Thymus (tissue), 11 donors: ENCODE measurements around the gene SREK1IP1. TPM values are rescaled to one million over a fixed set of nuclear protein-coding genes. Genes with fewer than 3 reads are reported as not detected.

ENCODE experiments used
- DNase-seq, 9 donors: peaks; one replicate each; pipeline ENCODE4 v3.0.0-alpha.2; 2013; ENCODE audit warnings: low spot score in 9 of 9, low read depth in 6 of 9, missing footprints in 1 of 9
- H3K27ac ChIP-seq, 2 donors: one replicate each; pipeline ENCODE4 v1.5.1; 2013; ENCODE audit warnings: control low read depth in 1 of 2, low read depth in 1 of 2, low read length in 1 of 2, mild to moderate bottlenecking in 1 of 2, moderate library complexity in 1 of 2
- H3K27me3 ChIP-seq, 2 donors: one replicate each; pipeline ENCODE4 v1.5.1; 2013; ENCODE audit warnings: low read length in 1 of 2; ENCODE audit not compliant: control insufficient read depth in 2 of 2, insufficient read depth in 1 of 2
- H3K36me3 ChIP-seq, 2 donors: one replicate each; pipeline ENCODE4 v1.5.1; 2013; ENCODE audit warnings: low read length in 1 of 2, mild to moderate bottlenecking in 1 of 2, moderate library complexity in 1 of 2; ENCODE audit not compliant: control insufficient read depth in 2 of 2, insufficient read depth in 2 of 2
- H3K4me1 ChIP-seq, 2 donors: one replicate each; pipeline ENCODE4 v1.5.1; 2013; ENCODE audit warnings: low read length in 2 of 2; ENCODE audit not compliant: control insufficient read depth in 2 of 2, insufficient read depth in 2 of 2
- H3K4me3 ChIP-seq, 2 donors: one replicate each; pipeline ENCODE4 v1.5.1; 2013; ENCODE audit warnings: low read length in 2 of 2, control low read depth in 1 of 2, mild to moderate bottlenecking in 1 of 2
- H3K9me3 ChIP-seq, 2 donors: one replicate each; pipeline ENCODE4 v1.5.1; 2013; ENCODE audit warnings: low read length in 1 of 2, mild to moderate bottlenecking in 1 of 2; ENCODE audit not compliant: control insufficient read depth in 2 of 2, insufficient read depth in 1 of 2
- WGBS: extraction: QIAGEN DNeasy Blood & Tissue Kit; methylation state at CpG from one replicate; pipeline ENCODE4 v1.1.7; 2013; 5-methylcytosine and 5-hydroxymethylcytosine counted together
- polyA plus RNA-seq: library from polyadenylated mRNA; stranded (reverse); fragments of 200-250 nt; gene quantifications from one replicate; pipeline ENCODE4 v1.2.3, GENCODE V29; 2013
- total RNA-seq: library from RNA; stranded (reverse); fragments of 120-200 nt; gene quantifications from one replicate; pipeline ENCODE4 v1.2.4, GENCODE V29; 2013
- donor health status: healthy.

SREK1IP1 gene
- total and polyA plus RNA-seq, 2 donors = 14.0 to 36.6 TPM

DNA sequence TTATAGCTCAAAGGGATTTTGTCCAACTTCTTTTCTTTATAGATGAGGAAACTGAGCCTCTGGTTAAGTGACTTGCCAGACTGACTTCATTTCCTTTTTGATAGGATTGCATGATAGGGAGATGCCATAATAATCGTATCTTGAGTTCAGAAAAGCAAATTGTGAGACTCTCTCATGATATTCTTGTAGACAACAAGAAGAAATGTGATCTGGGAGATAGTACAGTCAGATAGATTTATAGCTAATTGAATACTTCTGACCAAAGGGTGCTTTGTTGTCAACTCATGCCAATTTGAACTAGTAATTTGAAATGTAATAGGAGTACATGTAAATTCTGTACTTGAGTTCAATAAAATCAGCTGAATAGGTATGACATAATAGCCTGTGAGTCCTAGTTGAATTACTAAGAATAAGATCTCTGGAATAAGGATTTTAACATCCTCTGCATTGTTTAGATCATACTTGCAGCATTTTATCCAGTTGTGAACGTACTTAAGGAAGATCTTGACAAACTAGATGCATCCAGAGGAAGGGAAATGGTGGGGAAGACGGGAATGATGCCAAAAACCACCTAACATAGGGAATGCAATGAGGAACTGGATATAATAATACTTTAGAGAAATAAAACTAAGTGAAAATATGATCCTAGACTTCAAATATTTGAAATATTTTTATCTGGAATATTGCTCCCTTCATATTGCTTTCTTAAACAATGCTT is 25.7 kb upstream of the SREK1IP1 start:
- DNase-seq = no peak
- Histone ChIP-seq H3K4me3 (no peak overlapping the region), H3K36me3 (peaks cover 0 to 3% of the 10 kb centered on the region in 2 donors), H3K9me3 (no peaks in the 10 kb centered on the region), H3K27me3 (no peaks in the 10 kb centered on the region), H3K27ac (no peak overlapping the region), H3K4me1 (no peaks in the 10 kb centered on the region)
- WGBS = 90% methylated on average over 3 of the region's 3 CpGs

DNA sequence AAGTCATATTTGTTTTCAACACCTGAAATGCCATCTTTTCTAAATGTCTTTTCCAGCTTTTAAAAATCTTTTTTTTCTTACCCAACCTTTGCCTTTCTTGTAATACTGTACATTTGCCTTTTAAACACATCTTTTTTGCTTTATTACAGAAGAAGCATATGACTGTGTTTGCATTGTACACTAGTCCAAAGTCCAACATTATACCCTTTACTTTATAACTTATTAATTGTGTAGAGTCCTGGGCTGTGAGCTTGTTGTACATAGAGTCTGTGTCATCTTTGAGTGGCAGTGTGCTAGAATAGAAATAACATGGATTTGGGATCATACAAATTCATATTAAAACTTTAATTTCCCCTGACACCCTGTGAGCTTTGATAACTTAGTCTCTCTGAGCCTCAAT is 24.0 kb upstream of the SREK1IP1 start:
- DNase-seq = no peak
- Histone ChIP-seq H3K9me3 (no peaks in the 10 kb centered on the region), H3K27ac (no peak overlapping the region), H3K4me1 (no peaks in the 10 kb centered on the region), H3K36me3 (peaks cover 0 to 3% of the 10 kb centered on the region in 2 donors), H3K4me3 (no peak overlapping the region), H3K27me3 (no peaks in the 10 kb centered on the region)

- 92% methylated on average over 1 of the region's 1 CpG for WGBS
- Histone ChIP-seq H3K36me3 (peaks cover 3 to 7% of the 10 kb centered on the region in 2 donors), H3K4me1 (no peaks in the 10 kb centered on the region), H3K27ac (no peak overlapping the region), H3K4me3 (no peak overlapping the region), H3K9me3 (no peaks in the 10 kb centered on the region), H3K27me3 (no peaks in the 10 kb centered on the region)
- DNase-seq = no peak
These were observed 21.7 kb upstream of the SREK1IP1 start for GRCh38 chr5:64790210-64790609.

- Histone ChIP-seq H3K9me3 (no peaks in the 10 kb centered on the region), H3K36me3 (peaks cover 3 to 7% of the 10 kb centered on the region in 2 donors), H3K4me1 (no peaks in the 10 kb centered on the region), H3K4me3 (no peak overlapping the region), H3K27me3 (no peaks in the 10 kb centered on the region), H3K27ac (no peak overlapping the region)
- DNase-seq = no peak
- 95% methylated on average over 3 of the region's 3 CpGs for WGBS
These were observed 21.0 kb upstream of the SREK1IP1 start for GRCh38 chr5:64789457-64789856.

GRCh38 chr5:64788156-64788555 is 19.7 kb upstream of the SREK1IP1 start:
- Histone ChIP-seq H3K4me3 (no peak overlapping the region), H3K27ac (no peak overlapping the region), H3K27me3 (no peaks in the 10 kb centered on the region), H3K4me1 (no peaks in the 10 kb centered on the region), H3K9me3 (no peaks in the 10 kb centered on the region), H3K36me3 (peaks cover 3 to 7% of the 10 kb centered on the region in 2 donors)
- no peak for DNase-seq
- 97% methylated on average over 2 of the region's 2 CpGs for WGBS

- Histone ChIP-seq H3K36me3 (peaks cover 3 to 7% of the 10 kb centered on the region in 2 donors), H3K27ac (no peak overlapping the region), H3K4me1 (no peaks in the 10 kb centered on the region), H3K9me3 (no peaks in the 10 kb centered on the region), H3K27me3 (no peaks in the 10 kb centered on the region), H3K4me3 (no peak overlapping the region)
- DNase-seq = no peak
- WGBS = 98% methylated on average over 2 of the region's 2 CpGs
These were observed 17.9 kb upstream of the SREK1IP1 start for GRCh38 chr5:64786372-64786771.

- no peak overlapping the region for H3K27ac ChIP-seq
- no peak overlapping the region for H3K4me3 ChIP-seq
- H3K36me3 ChIP-seq = peaks cover 3 to 5% of the 10 kb centered on the region in 2 donors
- H3K4me1 ChIP-seq = no peaks in the 10 kb centered on the region
- WGBS = 12% methylated on average over 3 of the region's 3 CpGs
- H3K9me3 ChIP-seq = no peaks in the 10 kb centered on the region
- DNase-seq = peak; percentile 41 to 86 (median 77)
- H3K27me3 ChIP-seq = no peaks in the 10 kb centered on the region
These were observed 16.0 kb upstream of the SREK1IP1 start for GRCh38 chr5:64784451-64785025.

- peaks cover 0 to 9% of the 10 kb centered on the region in 2 donors for H3K36me3 ChIP-seq
- no peaks in the 10 kb centered on the region for H3K27me3 ChIP-seq
- 97% methylated on average over 1 of the region's 1 CpG for WGBS
- H3K9me3 ChIP-seq = no peaks in the 10 kb centered on the region
- H3K4me3 ChIP-seq = no peak overlapping the region
- H3K4me1 ChIP-seq = no peaks in the 10 kb centered on the region
- no peak for DNase-seq
- no peak overlapping the region for H3K27ac ChIP-seq
These were observed 6.8 kb upstream of the SREK1IP1 start for GRCh38 chr5:64775291-64775690.

GRCh38 chr5:64773533-64773932 is 5.0 kb upstream of the SREK1IP1 start:
- peaks cover 5 to 6% of the 10 kb centered on the region in 2 donors for H3K4me1 ChIP-seq
- 35% methylated on average over 1 of the region's 1 CpG for WGBS
- H3K9me3 ChIP-seq = no peaks in the 10 kb centered on the region
- H3K36me3 ChIP-seq = peaks cover 0 to 9% of the 10 kb centered on the region in 2 donors
- no peaks in the 10 kb centered on the region for H3K27me3 ChIP-seq
- no peak for DNase-seq
- H3K4me3 ChIP-seq = no peak overlapping the region
- no peak overlapping the region for H3K27ac ChIP-seq
